Posterior vena cava (tissue), 2 donors: ENCODE results near the gene BSN. TPM values are rescaled to one million over a fixed set of nuclear protein-coding genes. Genes with fewer than 3 reads are reported as not detected.

Source experiments
- DNase-seq: peaks from one replicate; pipeline ENCODE4 v3.0.0-alpha.2; 2020; ENCODE audit warnings: low spot score
- intact Hi-C, 2 donors: fragments of 100-400 bp; cut with DNase I; formaldehyde crosslinking; loops; one replicate each; pipeline versions ENCODE4 v1.14.1 to v1.14.2; 2022 to 2023
- total RNA-seq, 2 donors: library from RNA; stranded (reverse); fragmentation: NEBNext Ultra II Directional; extraction: Animal tissue kit (Norgen Biotek cat#: 25700); gene quantifications; one replicate each; pipeline ENCODE4 v1.2.1, GENCODE V29; 2021
- donor health status: DM: yes; HTN: yes; CAD: no.
- donor health status: DM: yes; HTN: yes; CAD: no.

Gene BSN
- total RNA-seq, 2 donors from 2014 or later = 0.42 to 0.48 TPM

- intact Hi-C loops = no loop called here
- no peak for DNase-seq
These were observed 145.2 kb downstream of the BSN start for GRCh38 chr3:49699281-49699979.

- intact Hi-C loops = loop anchor here in 1 of 2 donors (5.0 to 10.0 kb wide), 2 partner anchors 142 to 205 kb away; partner anchors contain the start of gene MST1R
These were observed 145.7 kb downstream of the BSN start for GRCh38 chr3:49700014-49700413.

GRCh38 chr3:49700453-49701128 is 146.3 kb downstream of the BSN start:
- intact Hi-C loops = loop anchor here in 1 of 2 donors (5.0 to 10.0 kb wide), 2 partner anchors 142 to 204 kb away; partner anchors contain the start of gene MST1R
- no peak for DNase-seq

More at GRCh38 chr3:49700014-49700413, 145.7 kb downstream of the BSN start:
- no peak for DNase-seq

GRCh38 chr3:49701388-49702077 is 147.3 kb downstream of the BSN start:
- intact Hi-C loops = loop anchor here in 1 of 2 donors (5.0 to 10.0 kb wide), 2 partner anchors 141 to 203 kb away; partner anchors contain the start of gene MST1R
- no peak for DNase-seq

GRCh38 chr3:49702672-49703071 is 148.4 kb downstream of the BSN start:
- intact Hi-C loops = loop anchor here in 1 of 2 donors (5.0 to 10.0 kb wide), 2 partner anchors 140 to 202 kb away; partner anchors contain the start of gene MST1R
- DNase-seq = no peak

- intact Hi-C loops = loop anchor here in 1 of 2 donors (5.0 to 10.0 kb wide), 2 partner anchors 139 to 201 kb away; partner anchors contain the start of gene MST1R
- no peak for DNase-seq
These were observed 149.2 kb downstream of the BSN start for GRCh38 chr3:49703443-49703927.

GRCh38 chr3:49703956-49704355 is 149.7 kb downstream of the BSN start:
- intact Hi-C loops = loop anchor here in 1 of 2 donors (5.0 to 10.0 kb wide), 2 partner anchors 138 to 201 kb away; partner anchors contain the start of gene MST1R
- no peak for DNase-seq

GRCh38 chr3:49704629-49705028 is 150.4 kb downstream of the BSN start:
- intact Hi-C loops = loop anchor here in 1 of 2 donors (5.0 to 10.0 kb wide), 2 partner anchors 138 to 200 kb away; partner anchors contain the start of gene MST1R

GRCh38 chr3:49705390-49705960 is 151.2 kb downstream of the BSN start:
- intact Hi-C loops = loop anchor here in 1 of 2 donors (10.0 kb wide), 1 partner anchor 199 kb away; the partner anchor contains the start of gene MST1R
- no peak for DNase-seq

More at GRCh38 chr3:49704629-49705028, 150.4 kb downstream of the BSN start:
- DNase-seq = no peak

- intact Hi-C loops = loop anchor here in 1 of 2 donors (10.0 kb wide), 1 partner anchor 198 kb away; the partner anchor contains the start of gene MST1R
These were observed 152.3 kb downstream of the BSN start for GRCh38 chr3:49706456-49707112.

GRCh38 chr3:49707113-49707480 is 152.8 kb downstream of the BSN start:
- DNase-seq = no peak
- intact Hi-C loops = loop anchor here in 1 of 2 donors (10.0 kb wide), 1 partner anchor 198 kb away; the partner anchor contains the start of gene MST1R

More at GRCh38 chr3:49706456-49707112, 152.3 kb downstream of the BSN start:
- DNase-seq = no peak

- intact Hi-C loops = loop anchor here in 1 of 2 donors (10.0 kb wide), 1 partner anchor 195 kb away; the partner anchor contains the start of gene MST1R
- peak; percentile 22 for DNase-seq
These were observed 155.6 kb downstream of the BSN start for GRCh38 chr3:49709852-49710251.

- intact Hi-C loops = no loop called here
These were observed 157.2 kb downstream of the BSN start for GRCh38 chr3:49711489-49711888.

GRCh38 chr3:49712166-49712565 is 157.9 kb downstream of the BSN start:
- peak; percentile 58 for DNase-seq

More at GRCh38 chr3:49711489-49711888, 157.2 kb downstream of the BSN start:
- peak; percentile 45 for DNase-seq

GRCh38 chr3:49712631-49713317 is 158.5 kb downstream of the BSN start:
- DNase-seq = peak; percentile 78
- intact Hi-C loops = no loop called here

More at GRCh38 chr3:49712166-49712565, 157.9 kb downstream of the BSN start:
- intact Hi-C loops = no loop called here

- intact Hi-C loops = no loop called here
- peak; percentile 62 for DNase-seq
These were observed 159.2 kb downstream of the BSN start for GRCh38 chr3:49713336-49714105.
